ENCODE results near the gene RNF220. TPM values are rescaled to one million over a fixed set of nuclear protein-coding genes. Genes with fewer than 3 reads are reported as not detected.

RNF220 gene
- polyA plus RNA-seq, 1 of the 3 experiments (the other 2 are of a cell fraction) = 83.7 TPM

- no peaks in the 10 kb centered on the region for H3K9me3 ChIP-seq
- H3K4me1 ChIP-seq (ENCODE audit: control insufficient read depth in 1 of 2, insufficient read depth in 2 of 2, low read depth in 1 of 2, low read length in 1 of 2) = no peaks in the 10 kb centered on the region
- ChIA-PET POLR2A (no interaction called here), CTCF (interaction anchor here (0.6 kb wide), 1 partner anchor 10 kb away, joined by 3 read pairs; no protein-coding TSS in a partner anchor)
- H3K27me3 ChIP-seq (ENCODE audit: insufficient read depth) = peaks cover 37% of the 10 kb centered on the region
- no peak overlapping the region for H3K4me3 ChIP-seq (ENCODE audit: low read depth in 2 of 2, low read length in 1 of 2)
- H3K9me2 ChIP-seq = no peaks in the 10 kb centered on the region
- no peak for TF ChIP-seq MEF2A (IDR thresholded peaks at IDR 0.05; ENCODE audit: borderline replicate concordance, low read depth)
- no peak overlapping the region for H3K4me2 ChIP-seq
- no peak overlapping the region for H3K27ac ChIP-seq (ENCODE audit: low read depth in 2 of 2, low read length in 1 of 2)
- H2AFZ ChIP-seq (ENCODE audit: low read depth) = no peak overlapping the region
- H3K9ac ChIP-seq = no peak overlapping the region
- no peaks in the 10 kb centered on the region for H4K20me1 ChIP-seq (ENCODE audit: insufficient read depth)
- H3K36me3 ChIP-seq (replicated peaks in 1 of 2; ENCODE audit: control insufficient read depth in 1 of 2, insufficient read depth in 2 of 2, low read length in 1 of 2) = no peaks in the 10 kb centered on the region
- no peaks in the 10 kb centered on the region for H3F3A ChIP-seq (replicated peaks; ENCODE audit: insufficient read depth)
- no peak for DNase-seq
- H3K79me2 ChIP-seq (ENCODE audit: insufficient read depth) = no peaks in the 10 kb centered on the region
- 57% methylated on average over 7 of the region's 7 CpGs for WGBS (ENCODE audit: low lambda C conversion rate)
These were observed 138.7 kb downstream of the RNF220 start for GRCh38 chr1:44543786-44544185.

DNA sequence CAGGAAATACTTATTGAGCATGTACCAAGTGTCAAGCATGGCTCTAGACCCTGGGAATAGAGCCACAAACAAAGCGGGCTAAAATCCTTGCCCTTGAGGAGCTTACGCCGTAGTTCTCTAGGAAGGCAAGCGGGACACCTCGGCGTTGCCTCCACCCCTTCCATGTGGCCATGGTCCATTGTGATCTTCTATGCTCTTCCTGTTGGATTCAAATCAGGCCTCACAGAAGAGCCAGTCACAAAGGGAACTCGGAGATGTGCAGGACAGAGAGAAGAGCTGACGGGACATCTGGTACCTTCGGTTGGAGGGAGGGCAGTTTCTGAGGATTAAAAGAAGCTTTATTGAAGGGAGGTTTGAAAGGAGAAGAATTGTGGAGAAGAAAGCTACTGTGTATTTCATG, 139.9 kb downstream of the RNF220 start:
- H3F3A ChIP-seq (replicated peaks; ENCODE audit: insufficient read depth) = no peaks in the 10 kb centered on the region
- POLR2A ChIA-PET = no interaction called here

DNA sequence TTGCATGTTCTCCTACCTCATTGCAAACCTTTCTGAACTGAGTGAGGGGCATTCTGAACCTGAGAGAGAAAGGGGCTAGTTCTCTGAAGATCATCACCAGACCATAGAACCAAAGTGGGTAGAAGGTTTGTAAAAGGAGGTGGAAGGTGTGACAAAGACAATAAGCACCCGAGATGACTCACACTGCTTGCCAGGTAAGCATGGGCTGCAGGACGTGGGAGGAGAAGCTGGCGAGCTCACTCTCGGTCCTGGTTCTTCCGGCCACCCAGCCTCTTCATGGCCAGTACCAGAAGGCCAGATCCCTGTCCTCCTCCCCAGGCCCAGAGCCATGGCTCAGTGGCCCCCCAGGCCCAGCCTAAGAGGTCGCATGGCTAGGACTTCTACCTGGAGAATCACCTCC, 140.9 kb downstream of the RNF220 start:
- H3K27me3 ChIP-seq (ENCODE audit: insufficient read depth) = peaks cover 24% of the 10 kb centered on the region; the same call in 1 of the 2 replicates
- no peak overlapping the region for H3K9ac ChIP-seq
- H3K27ac ChIP-seq (ENCODE audit: low read depth in 2 of 2, low read length in 1 of 2) = no peak overlapping the region
- H3F3A ChIP-seq (replicated peaks; ENCODE audit: insufficient read depth) = no peaks in the 10 kb centered on the region
- H3K4me3 ChIP-seq (ENCODE audit: low read depth in 2 of 2, low read length in 1 of 2) = no peak overlapping the region
- no peaks in the 10 kb centered on the region for H3K36me3 ChIP-seq (replicated peaks in 1 of 2; ENCODE audit: control insufficient read depth in 1 of 2, insufficient read depth in 2 of 2, low read length in 1 of 2)
- no peaks in the 10 kb centered on the region for H3K9me2 ChIP-seq
- no peaks in the 10 kb centered on the region for H3K9me3 ChIP-seq
- WGBS (ENCODE audit: low lambda C conversion rate) = 47% methylated on average over 5 of the region's 6 CpGs
- H4K20me1 ChIP-seq (ENCODE audit: insufficient read depth) = no peaks in the 10 kb centered on the region
- no peak for TF ChIP-seq RFX5 (IDR thresholded peaks at IDR 0.05; ENCODE audit: low read length)
- no peak for TF ChIP-seq NFIC (IDR thresholded peaks at IDR 0.05; ENCODE audit: borderline replicate concordance)
- TF ChIP-seq CHD2 (IDR thresholded peaks at IDR 0.05; ENCODE audit: low read length, partially characterized antibody) = no peak
- TF ChIP-seq MEF2A (IDR thresholded peaks at IDR 0.05; ENCODE audit: borderline replicate concordance, low read depth) = no peak
- TF ChIP-seq FOXM1 (IDR thresholded peaks at IDR 0.05; ENCODE audit: low read depth) = no peak
- TF ChIP-seq TAF1 (IDR thresholded peaks at IDR 0.05; ENCODE audit: borderline replicate concordance, low read depth, low read length) = no peak
- TF ChIP-seq RAD21 (IDR thresholded peaks at IDR 0.05; ENCODE audit: low read length) = no peak
- TF ChIP-seq RXRA (IDR thresholded peaks at IDR 0.05; ENCODE audit: borderline replicate concordance, low read depth) = no peak
- POLR2A ChIA-PET = no interaction called here
- no peaks in the 10 kb centered on the region for H3K79me2 ChIP-seq (ENCODE audit: insufficient read depth)
- no peaks in the 10 kb centered on the region for H3K4me1 ChIP-seq (ENCODE audit: control insufficient read depth in 1 of 2, insufficient read depth in 2 of 2, low read depth in 1 of 2, low read length in 1 of 2)
- H3K4me2 ChIP-seq = no peak overlapping the region
- no peak overlapping the region for H2AFZ ChIP-seq (ENCODE audit: low read depth)
- DNase-seq = no peak
- CTCF ChIA-PET = interaction anchor here (0.7 to 1.2 kb wide), 2 partner anchors 7 to 9 kb away, joined by 3 to 4 read pairs; no protein-coding TSS in a partner anchor

More for the DNA sequence above, 139.9 kb downstream of the RNF220 start:
- Histone ChIP-seq H3K4me3 (ENCODE audit: low read depth in 2 of 2, low read length in 1 of 2) (no peak overlapping the region), H3K9ac (no peak overlapping the region), H3K4me2 (no peak overlapping the region), H2AFZ (ENCODE audit: low read depth) (no peak overlapping the region), H3K4me1 (ENCODE audit: control insufficient read depth in 1 of 2, insufficient read depth in 2 of 2, low read depth in 1 of 2, low read length in 1 of 2) (no peaks in the 10 kb centered on the region), H3K79me2 (ENCODE audit: insufficient read depth) (no peaks in the 10 kb centered on the region), H4K20me1 (ENCODE audit: insufficient read depth) (no peaks in the 10 kb centered on the region), H3K27me3 (ENCODE audit: insufficient read depth) (peaks cover 28% of the 10 kb centered on the region; the same call in 1 of the 2 replicates), H3K9me2 (no peaks in the 10 kb centered on the region), H3K36me3 (replicated peaks in 1 of 2; ENCODE audit: control insufficient read depth in 1 of 2, insufficient read depth in 2 of 2, low read length in 1 of 2) (no peaks in the 10 kb centered on the region), H3K9me3 (no peaks in the 10 kb centered on the region), H3K27ac (ENCODE audit: low read depth in 2 of 2, low read length in 1 of 2) (no peak overlapping the region)
- CTCF ChIA-PET = interaction anchor here (1.1 kb wide), 1 partner anchor 9 kb away, joined by 3 read pairs; no protein-coding TSS in a partner anchor
- DNase-seq = no peak
- TF ChIP-seq, protein P1, sequence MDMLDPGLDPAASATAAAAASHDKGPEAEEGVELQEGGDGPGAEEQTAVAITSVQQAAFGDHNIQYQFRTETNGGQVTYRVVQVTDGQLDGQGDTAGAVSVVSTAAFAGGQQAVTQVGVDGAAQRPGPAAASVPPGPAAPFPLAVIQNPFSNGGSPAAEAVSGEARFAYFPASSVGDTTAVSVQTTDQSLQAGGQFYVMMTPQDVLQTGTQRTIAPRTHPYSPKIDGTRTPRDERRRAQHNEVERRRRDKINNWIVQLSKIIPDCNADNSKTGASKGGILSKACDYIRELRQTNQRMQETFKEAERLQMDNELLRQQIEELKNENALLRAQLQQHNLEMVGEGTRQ (IDR thresholded peaks at IDR 0.05; ENCODE audit: borderline replicate concordance, low read depth, low read length) = no peak
- TF ChIP-seq GATA2 (CRISPR knock-in tag; IDR thresholded peaks at IDR 0.05) = no peak
- no peak for TF ChIP-seq RAD21 (IDR thresholded peaks at IDR 0.05; ENCODE audit: low read length)
- TF ChIP-seq NRF1 (IDR thresholded peaks at IDR 0.05; ENCODE audit: low read depth, low read length) = no peak
- WGBS (ENCODE audit: low lambda C conversion rate) = 70% methylated on average over 9 of the region's 9 CpGs

All from SK-N-SH (cell line).